ENCODE data around the gene PUM2. TPM values are rescaled to one million over a fixed set of nuclear protein-coding genes. Genes with fewer than 3 reads are reported as not detected.

Gene PUM2
- total RNA-seq, 1 experiment from 2014 or later, result 105 TPM

DNA sequence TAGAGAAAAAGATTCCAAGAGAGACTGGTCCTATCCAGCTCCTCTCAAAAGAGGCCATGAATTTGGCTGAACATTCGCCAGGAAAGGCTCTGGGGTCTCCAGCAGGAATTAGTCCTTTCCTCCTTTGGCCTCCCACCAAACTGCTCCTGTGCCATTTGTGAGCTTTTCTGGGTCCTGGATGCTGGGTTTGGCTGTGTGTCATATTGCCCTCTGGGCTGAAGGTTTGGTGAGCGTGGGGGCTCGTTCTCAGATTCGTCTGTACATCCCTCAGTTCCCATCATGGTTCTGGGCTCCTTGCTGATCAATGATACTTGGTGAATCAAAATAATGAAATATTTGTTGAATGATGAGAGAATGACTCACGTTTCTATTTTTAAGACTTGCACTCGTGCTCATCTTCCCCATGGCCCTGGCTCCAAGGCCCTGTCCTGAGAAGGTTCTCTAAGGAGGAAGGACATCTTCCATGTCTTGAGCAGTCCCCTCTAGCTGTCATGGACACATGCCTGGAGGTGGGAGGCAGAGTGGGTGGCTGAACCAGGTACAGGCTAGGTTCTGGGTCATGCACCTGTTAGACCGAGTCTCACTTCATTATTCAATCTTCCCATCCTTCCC lies 48.4 kb upstream of the PUM2 start:
- intact Hi-C loops (cut with micrococcal nuclease), result no loop called here
- DNase-seq (ENCODE audit: low read depth, low spot score) (no peak), ATAC-seq (no peak)
- Histone ChIP-seq H3K36me3 (ENCODE audit: control insufficient read depth in 1 of 2, insufficient read depth in 2 of 2, low read length in 2 of 2) (no peaks in the 10 kb centered on the region), H3K9me2 (ENCODE audit: insufficient read depth) (no peaks in the 10 kb centered on the region), H4K20me1 (ENCODE audit: insufficient read depth) (no peaks in the 10 kb centered on the region), H3K4me3 (replicated peaks in 1 of 2; ENCODE audit: low read depth in 1 of 2, low read length in 2 of 2) (no peak overlapping the region), H3K27me3 (ENCODE audit: insufficient read depth, low read length) (no peaks in the 10 kb centered on the region), H3K9ac (ENCODE audit: low read length) (no peak overlapping the region), H3K4me2 (ENCODE audit: low read length) (no peak overlapping the region), H2AFZ (ENCODE audit: low read depth, low read length, poor library complexity, severe bottlenecking) (no peak overlapping the region), H3K4me1 (ENCODE audit: control insufficient read depth in 1 of 2, insufficient read depth in 2 of 2, low read length in 2 of 2) (peaks cover 0 to 8% of the 10 kb centered on the region in 2 experiments; a peak in 1 of 4 replicates), H3K79me2 (ENCODE audit: insufficient read depth, low read length) (no peaks in the 10 kb centered on the region), H3K9me3 (ENCODE audit: control insufficient read depth in 1 of 2, insufficient read depth in 1 of 2, low read depth in 1 of 2, low read length in 2 of 2) (no peaks in the 10 kb centered on the region), H3K27ac (ENCODE audit: low read depth, low read length) (no peak overlapping the region)
- ChIA-PET CTCF (interaction anchor here (0.8 to 1.2 kb wide), 3 partner anchors 236 to 243 kb away, joined by 3 to 4 read pairs (median 3); no protein-coding TSS in a partner anchor), RAD21 (ENCODE audit: low non-redundant PET in 1 of 2, low total read pairs in 2 of 2, uncharacterized antibody in 2 of 2, unreplicated experiment in 2 of 2) (no interaction called here), POLR2A (no interaction called here)
- no TSS peak for BruUV-seq (replicated peaks)
- no peak for TF ChIP-seq EZH2phosphoT487 (IDR thresholded peaks at IDR 0.05; ENCODE audit: borderline replicate concordance)
- TF ChIP-seq, protein P1, sequence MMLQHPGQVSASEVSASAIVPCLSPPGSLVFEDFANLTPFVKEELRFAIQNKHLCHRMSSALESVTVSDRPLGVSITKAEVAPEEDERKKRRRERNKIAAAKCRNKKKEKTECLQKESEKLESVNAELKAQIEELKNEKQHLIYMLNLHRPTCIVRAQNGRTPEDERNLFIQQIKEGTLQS (IDR thresholded peaks at IDR 0.05), result no peak
- no peak for TF ChIP-seq YY1 (IDR thresholded peaks at IDR 0.05; ENCODE audit: extremely low read depth, insufficient replicate concordance, low read depth, low read length)
- TF ChIP-seq, protein P2, sequence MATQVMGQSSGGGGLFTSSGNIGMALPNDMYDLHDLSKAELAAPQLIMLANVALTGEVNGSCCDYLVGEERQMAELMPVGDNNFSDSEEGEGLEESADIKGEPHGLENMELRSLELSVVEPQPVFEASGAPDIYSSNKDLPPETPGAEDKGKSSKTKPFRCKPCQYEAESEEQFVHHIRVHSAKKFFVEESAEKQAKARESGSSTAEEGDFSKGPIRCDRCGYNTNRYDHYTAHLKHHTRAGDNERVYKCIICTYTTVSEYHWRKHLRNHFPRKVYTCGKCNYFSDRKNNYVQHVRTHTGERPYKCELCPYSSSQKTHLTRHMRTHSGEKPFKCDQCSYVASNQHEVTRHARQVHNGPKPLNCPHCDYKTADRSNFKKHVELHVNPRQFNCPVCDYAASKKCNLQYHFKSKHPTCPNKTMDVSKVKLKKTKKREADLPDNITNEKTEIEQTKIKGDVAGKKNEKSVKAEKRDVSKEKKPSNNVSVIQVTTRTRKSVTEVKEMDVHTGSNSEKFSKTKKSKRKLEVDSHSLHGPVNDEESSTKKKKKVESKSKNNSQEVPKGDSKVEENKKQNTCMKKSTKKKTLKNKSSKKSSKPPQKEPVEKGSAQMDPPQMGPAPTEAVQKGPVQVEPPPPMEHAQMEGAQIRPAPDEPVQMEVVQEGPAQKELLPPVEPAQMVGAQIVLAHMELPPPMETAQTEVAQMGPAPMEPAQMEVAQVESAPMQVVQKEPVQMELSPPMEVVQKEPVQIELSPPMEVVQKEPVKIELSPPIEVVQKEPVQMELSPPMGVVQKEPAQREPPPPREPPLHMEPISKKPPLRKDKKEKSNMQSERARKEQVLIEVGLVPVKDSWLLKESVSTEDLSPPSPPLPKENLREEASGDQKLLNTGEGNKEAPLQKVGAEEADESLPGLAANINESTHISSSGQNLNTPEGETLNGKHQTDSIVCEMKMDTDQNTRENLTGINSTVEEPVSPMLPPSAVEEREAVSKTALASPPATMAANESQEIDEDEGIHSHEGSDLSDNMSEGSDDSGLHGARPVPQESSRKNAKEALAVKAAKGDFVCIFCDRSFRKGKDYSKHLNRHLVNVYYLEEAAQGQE (IDR thresholded peaks at IDR 0.05; ENCODE audit: low read depth), result no peak
- TF ChIP-seq ZFX (IDR thresholded peaks at IDR 0.05), result no peak
- TF ChIP-seq ELF1 (IDR thresholded peaks at IDR 0.05; ENCODE audit: borderline replicate concordance, low read depth), result no peak
- no peak for TF ChIP-seq POLR2AphosphoS5 (IDR thresholded peaks at IDR 0.05; ENCODE audit: low read depth, low read length)
- no peak for TF ChIP-seq POLR2A (IDR thresholded peaks at IDR 0.05; ENCODE audit: borderline replicate concordance, extremely low read depth, insufficient read depth, insufficient read length)
- no peak for TF ChIP-seq SRF (IDR thresholded peaks at IDR 0.05; ENCODE audit: low read depth)
- TF ChIP-seq, protein P3, sequence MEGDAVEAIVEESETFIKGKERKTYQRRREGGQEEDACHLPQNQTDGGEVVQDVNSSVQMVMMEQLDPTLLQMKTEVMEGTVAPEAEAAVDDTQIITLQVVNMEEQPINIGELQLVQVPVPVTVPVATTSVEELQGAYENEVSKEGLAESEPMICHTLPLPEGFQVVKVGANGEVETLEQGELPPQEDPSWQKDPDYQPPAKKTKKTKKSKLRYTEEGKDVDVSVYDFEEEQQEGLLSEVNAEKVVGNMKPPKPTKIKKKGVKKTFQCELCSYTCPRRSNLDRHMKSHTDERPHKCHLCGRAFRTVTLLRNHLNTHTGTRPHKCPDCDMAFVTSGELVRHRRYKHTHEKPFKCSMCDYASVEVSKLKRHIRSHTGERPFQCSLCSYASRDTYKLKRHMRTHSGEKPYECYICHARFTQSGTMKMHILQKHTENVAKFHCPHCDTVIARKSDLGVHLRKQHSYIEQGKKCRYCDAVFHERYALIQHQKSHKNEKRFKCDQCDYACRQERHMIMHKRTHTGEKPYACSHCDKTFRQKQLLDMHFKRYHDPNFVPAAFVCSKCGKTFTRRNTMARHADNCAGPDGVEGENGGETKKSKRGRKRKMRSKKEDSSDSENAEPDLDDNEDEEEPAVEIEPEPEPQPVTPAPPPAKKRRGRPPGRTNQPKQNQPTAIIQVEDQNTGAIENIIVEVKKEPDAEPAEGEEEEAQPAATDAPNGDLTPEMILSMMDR (IDR thresholded peaks at IDR 0.05 in 2 of 3, conservative IDR thresholded peaks at IDR 0.05 in 1 of 3; ENCODE audit: borderline replicate concordance in 1 of 3, insufficient read depth in 1 of 3, low read depth in 2 of 3, low read length in 2 of 3), result no peak
- no peak for TF ChIP-seq FOSL1 (IDR thresholded peaks at IDR 0.05; ENCODE audit: low read depth)
- no peak for TF ChIP-seq JUND (IDR thresholded peaks at IDR 0.05)
- TF ChIP-seq ZNF274 (IDR thresholded peaks at IDR 0.05; ENCODE audit: low read depth, low read length), result no peak
- TF ChIP-seq SP1 (IDR thresholded peaks at IDR 0.05; ENCODE audit: low read depth), result no peak
- no peak for TF ChIP-seq TCF7L2 (IDR thresholded peaks at IDR 0.05; ENCODE audit: borderline replicate concordance, extremely low read depth, insufficient read depth, insufficient read length)
- no peak for TF ChIP-seq RAD21 (IDR thresholded peaks at IDR 0.05; ENCODE audit: low read depth)
- TF ChIP-seq, protein P4, sequence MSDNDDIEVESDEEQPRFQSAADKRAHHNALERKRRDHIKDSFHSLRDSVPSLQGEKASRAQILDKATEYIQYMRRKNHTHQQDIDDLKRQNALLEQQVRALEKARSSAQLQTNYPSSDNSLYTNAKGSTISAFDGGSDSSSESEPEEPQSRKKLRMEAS (IDR thresholded peaks at IDR 0.05), result no peak
- no peak for TF ChIP-seq CBX3 (IDR thresholded peaks at IDR 0.05; ENCODE audit: low read depth)

Measured in HCT116 (cell line).